GM12892 (cell line): ENCODE results near the gene ADNP.

Source experiments
- POLR2AphosphoS5 ChIP-seq: IDR thresholded peaks from 2 replicates; pipeline ENCODE4 v1.6.1; 2011; ENCODE audit warnings: low read depth, low read length, control low read depth
- TAF1 ChIP-seq: IDR thresholded peaks from 2 replicates; pipeline ENCODE4 v1.6.1; 2011; ENCODE audit warnings: low read depth, mild to moderate bottlenecking, control low read depth, low read length, borderline replicate concordance

GRCh38 chr20:50876063-50876685 is 55.1 kb downstream of the ADNP start:
- TF ChIP-seq TAF1 (no peak), POLR2AphosphoS5 (no peak)
